GM19193 (cell line): Measurements from ENCODE around the gene PPA1.

Experiments
- POLR2A ChIP-seq: IDR thresholded peaks from 4 replicates; pipeline ENCODE4 v1.6.1; 2011; ENCODE audit not compliant: insufficient read depth, insufficient read length; ENCODE audit errors: extremely low read depth

Gene PPA1

GRCh38 chr10:70232155-70232858 is 922 bp downstream of the PPA1 start:
- TF ChIP-seq POLR2A = no peak

- TF ChIP-seq POLR2A = no peak
Measured at GRCh38 chr10:70228491-70228890, 4.7 kb downstream of the PPA1 start.

- no peak for TF ChIP-seq POLR2A
Measured at GRCh38 chr10:70227548-70228320, 5.5 kb downstream of the PPA1 start.

GRCh38 chr10:70223728-70224127 is 9.5 kb downstream of the PPA1 start:
- TF ChIP-seq POLR2A = no peak

- no peak for TF ChIP-seq POLR2A
Measured at GRCh38 chr10:70222340-70222794, 10.9 kb downstream of the PPA1 start.

GRCh38 chr10:70221030-70221429 is 12.2 kb downstream of the PPA1 start:
- TF ChIP-seq POLR2A = no peak

- TF ChIP-seq POLR2A = no peak
Measured at GRCh38 chr10:70212879-70213278, 20.4 kb downstream of the PPA1 start.

- no peak for TF ChIP-seq POLR2A
Measured at GRCh38 chr10:70212277-70212676, 21.0 kb downstream of the PPA1 start.

GRCh38 chr10:70206762-70207161 is 26.5 kb downstream of the PPA1 start:
- no peak for TF ChIP-seq POLR2A

- TF ChIP-seq POLR2A = no peak
Measured at GRCh38 chr10:70201105-70201504, 32.1 kb downstream of the PPA1 start.

GRCh38 chr10:70198696-70199466 is 34.3 kb downstream of the PPA1 start:
- TF ChIP-seq POLR2A = no peak

GRCh38 chr10:70197235-70197945 is 35.8 kb downstream of the PPA1 start:
- no peak for TF ChIP-seq POLR2A

- no peak for TF ChIP-seq POLR2A
Measured at GRCh38 chr10:70193391-70193844, 39.8 kb downstream of the PPA1 start.

- no peak for TF ChIP-seq POLR2A
Measured at GRCh38 chr10:70192326-70192968, 40.8 kb downstream of the PPA1 start.
